SK-N-SH (cell line): ENCODE results near the gene ACAP2.

ENCODE experiments used
- ELF1 ChIP-seq: IDR thresholded peaks from 2 replicates; pipeline ENCODE4 v1.4.0; 2012
- FOXM1 ChIP-seq: IDR thresholded peaks from 2 replicates; pipeline ENCODE4 v1.4.0; 2012; ENCODE audit warnings: low read depth, mild to moderate bottlenecking
- GATA2 ChIP-seq: sonication (generic); formaldehyde crosslinking; IDR thresholded peaks from 2 replicates; pipeline ENCODE4 v1.5.0; 2020; ENCODE audit warnings: mild to moderate bottlenecking, missing genetic modification reagents
- MEF2A ChIP-seq: IDR thresholded peaks from 2 replicates; pipeline ENCODE4 v1.4.0; 2012; ENCODE audit warnings: low read depth, borderline replicate concordance
- POLR2AphosphoS5 ChIP-seq: IDR thresholded peaks from 2 replicates; pipeline ENCODE4 v1.6.1; 2012; ENCODE audit warnings: low read depth, low read length
- SMC3 ChIP-seq: IDR thresholded peaks from 2 replicates; pipeline ENCODE4 v1.6.1; 2012; ENCODE audit warnings: low read depth, low read length, improper control_type of control experiment
- TAF1 ChIP-seq: IDR thresholded peaks from 2 replicates; pipeline ENCODE4 v1.6.1; 2012; ENCODE audit warnings: low read depth, mild to moderate bottlenecking, low read length, moderate library complexity, borderline replicate concordance
- TF ChIP-seq, protein P1 (sequence below): fragments of 200-600 bp; sonication (generic); IDR thresholded peaks from 2 replicates; pipeline ENCODE4 v1.6.1; 2017; ENCODE audit warnings: antibody characterized with exemption, mild to moderate bottlenecking, moderate library complexity
- TF ChIP-seq, protein P2 (sequence below): IDR thresholded peaks from 2 replicates; pipeline ENCODE4 v1.4.0; 2012; ENCODE audit warnings: low read depth
- TF ChIP-seq, protein P3 (sequence below): fragments of 150-350 bp; IDR thresholded peaks from 2 replicates; pipeline ENCODE4 v1.6.1; 2017; ENCODE audit warnings: antibody characterized with exemption, low read length, low read depth, borderline replicate concordance

DNA sequence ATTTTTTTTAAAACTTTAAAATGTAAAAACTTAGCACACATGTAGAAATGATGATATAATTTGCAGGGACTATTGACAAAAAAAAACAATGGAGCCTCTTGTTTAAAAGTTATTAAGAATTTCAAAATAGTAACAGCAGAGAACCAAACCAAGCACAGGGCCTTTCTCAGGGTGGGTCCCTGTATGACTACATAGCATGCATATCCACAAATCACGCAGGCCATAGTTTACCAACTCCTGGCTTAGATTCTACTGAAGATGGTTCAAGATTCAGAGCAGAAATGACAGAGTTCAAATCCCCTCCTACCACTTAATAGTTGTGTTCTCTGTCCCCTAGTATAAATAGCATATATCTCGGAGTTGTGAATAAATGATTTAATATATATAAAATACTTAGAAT lies 19.0 kb downstream of the ACAP2 start:
- TF ChIP-seq, protein P1, sequence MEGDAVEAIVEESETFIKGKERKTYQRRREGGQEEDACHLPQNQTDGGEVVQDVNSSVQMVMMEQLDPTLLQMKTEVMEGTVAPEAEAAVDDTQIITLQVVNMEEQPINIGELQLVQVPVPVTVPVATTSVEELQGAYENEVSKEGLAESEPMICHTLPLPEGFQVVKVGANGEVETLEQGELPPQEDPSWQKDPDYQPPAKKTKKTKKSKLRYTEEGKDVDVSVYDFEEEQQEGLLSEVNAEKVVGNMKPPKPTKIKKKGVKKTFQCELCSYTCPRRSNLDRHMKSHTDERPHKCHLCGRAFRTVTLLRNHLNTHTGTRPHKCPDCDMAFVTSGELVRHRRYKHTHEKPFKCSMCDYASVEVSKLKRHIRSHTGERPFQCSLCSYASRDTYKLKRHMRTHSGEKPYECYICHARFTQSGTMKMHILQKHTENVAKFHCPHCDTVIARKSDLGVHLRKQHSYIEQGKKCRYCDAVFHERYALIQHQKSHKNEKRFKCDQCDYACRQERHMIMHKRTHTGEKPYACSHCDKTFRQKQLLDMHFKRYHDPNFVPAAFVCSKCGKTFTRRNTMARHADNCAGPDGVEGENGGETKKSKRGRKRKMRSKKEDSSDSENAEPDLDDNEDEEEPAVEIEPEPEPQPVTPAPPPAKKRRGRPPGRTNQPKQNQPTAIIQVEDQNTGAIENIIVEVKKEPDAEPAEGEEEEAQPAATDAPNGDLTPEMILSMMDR, result no peak
- TF ChIP-seq SMC3, result no peak
- TF ChIP-seq TAF1, result no peak
- TF ChIP-seq, protein P2, sequence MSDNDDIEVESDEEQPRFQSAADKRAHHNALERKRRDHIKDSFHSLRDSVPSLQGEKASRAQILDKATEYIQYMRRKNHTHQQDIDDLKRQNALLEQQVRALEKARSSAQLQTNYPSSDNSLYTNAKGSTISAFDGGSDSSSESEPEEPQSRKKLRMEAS, result no peak
- TF ChIP-seq POLR2AphosphoS5, result no peak
- no peak for TF ChIP-seq FOXM1
- no peak for TF ChIP-seq ELF1
- no peak for TF ChIP-seq MEF2A
- TF ChIP-seq, protein P3, sequence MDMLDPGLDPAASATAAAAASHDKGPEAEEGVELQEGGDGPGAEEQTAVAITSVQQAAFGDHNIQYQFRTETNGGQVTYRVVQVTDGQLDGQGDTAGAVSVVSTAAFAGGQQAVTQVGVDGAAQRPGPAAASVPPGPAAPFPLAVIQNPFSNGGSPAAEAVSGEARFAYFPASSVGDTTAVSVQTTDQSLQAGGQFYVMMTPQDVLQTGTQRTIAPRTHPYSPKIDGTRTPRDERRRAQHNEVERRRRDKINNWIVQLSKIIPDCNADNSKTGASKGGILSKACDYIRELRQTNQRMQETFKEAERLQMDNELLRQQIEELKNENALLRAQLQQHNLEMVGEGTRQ, result no peak
- TF ChIP-seq GATA2, result no peak
